Ureter (tissue), 1 donor: Measurements from ENCODE around the gene SCAF4. TPM values are rescaled to one million over a fixed set of nuclear protein-coding genes. Genes with fewer than 3 reads are reported as not detected.
"Not testable (repeated sequence)": the region's sequence is repeated elsewhere in the genome, so short reads cannot be mapped to it uniquely, and the experiment has no call there.

ENCODE experiments used
- DNase-seq: peaks from one replicate; pipeline ENCODE4 v3.0.0-alpha.2; 2020; ENCODE audit warnings: low spot score
- total RNA-seq: library from RNA; stranded (reverse); gene quantifications from one replicate; pipeline ENCODE4 v1.2.4, GENCODE V29; 2023
- donor health status: DM: yes; HTN: yes; CAD: no.

Gene SCAF4
- total RNA-seq, 1 donor from 2014 or later, result 44.2 TPM

DNA sequence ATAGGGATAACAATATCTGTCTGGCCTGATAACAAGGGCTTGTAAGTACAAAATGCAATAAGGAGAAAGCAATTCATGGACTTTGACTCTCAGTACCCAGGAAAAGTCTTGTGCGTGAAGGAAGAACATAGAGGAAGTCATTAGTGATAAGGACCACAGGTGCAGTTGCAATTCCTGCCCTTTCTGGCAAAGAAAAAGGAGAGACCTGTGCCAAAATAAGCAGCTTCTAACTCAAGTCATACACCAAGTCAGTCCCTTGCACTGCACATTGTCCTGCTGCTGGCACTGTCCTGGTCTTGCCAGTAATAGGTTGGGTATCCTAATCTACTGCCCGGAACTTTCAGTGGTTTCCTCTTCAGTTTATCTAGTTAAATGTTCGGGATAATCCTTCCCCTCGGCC lies 87.3 kb downstream of the SCAF4 start:
- DNase-seq, result no peak

- no peak for DNase-seq
Measured at GRCh38 chr21:31641416-31641922, 90.4 kb downstream of the SCAF4 start.

GRCh38 chr21:31636874-31637273 lies 95.0 kb downstream of the SCAF4 start:
- DNase-seq, result no peak

DNA sequence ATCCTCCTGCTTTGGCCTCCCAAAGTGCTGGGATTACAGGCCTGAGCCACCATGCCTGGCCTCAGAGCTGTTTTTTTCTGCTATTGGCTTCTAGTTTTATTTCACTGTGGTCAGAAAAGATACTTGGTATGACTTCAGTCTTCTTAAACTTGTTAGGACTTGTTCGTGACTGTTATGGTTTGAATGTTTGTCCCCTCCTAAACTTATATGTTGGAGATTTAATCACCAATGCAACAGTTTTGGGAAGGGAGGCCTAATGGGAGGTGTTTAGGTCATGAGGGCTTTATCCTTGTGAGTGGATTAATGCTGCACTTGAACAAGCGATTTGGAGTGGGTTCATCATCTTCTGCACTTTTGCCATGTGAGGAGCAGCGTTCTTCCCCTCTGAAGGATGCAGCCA lies 96.9 kb downstream of the SCAF4 start:
- DNase-seq, result no peak

GRCh38 chr21:31631881-31632280 lies 100.0 kb downstream of the SCAF4 start:
- not testable (repeated sequence) for DNase-seq

GRCh38 chr21:31629972-31630711 lies 101.8 kb downstream of the SCAF4 start:
- DNase-seq, result peak; percentile 86

- no peak for DNase-seq
Measured at GRCh38 chr21:31624961-31625491, 106.9 kb downstream of the SCAF4 start.

DNA sequence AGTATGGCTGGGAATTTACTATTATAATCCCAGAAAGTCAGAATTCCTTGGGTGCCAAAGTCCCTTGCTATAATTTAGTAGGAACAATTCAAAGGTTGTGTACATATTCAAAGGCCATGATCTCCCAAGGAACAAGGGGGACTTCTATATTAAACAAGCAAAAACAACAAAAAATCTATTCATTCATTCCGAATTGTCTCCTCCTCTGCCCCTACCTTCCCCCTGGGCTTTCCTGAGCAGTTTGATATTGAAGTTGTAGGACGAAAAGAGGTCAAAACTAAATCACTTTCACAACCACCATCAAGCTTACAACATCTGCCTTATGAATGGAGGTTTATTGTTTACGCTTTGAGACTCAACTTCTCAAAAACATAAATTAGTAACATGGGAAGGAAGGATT lies 107.7 kb downstream of the SCAF4 start:
- no peak for DNase-seq

DNA sequence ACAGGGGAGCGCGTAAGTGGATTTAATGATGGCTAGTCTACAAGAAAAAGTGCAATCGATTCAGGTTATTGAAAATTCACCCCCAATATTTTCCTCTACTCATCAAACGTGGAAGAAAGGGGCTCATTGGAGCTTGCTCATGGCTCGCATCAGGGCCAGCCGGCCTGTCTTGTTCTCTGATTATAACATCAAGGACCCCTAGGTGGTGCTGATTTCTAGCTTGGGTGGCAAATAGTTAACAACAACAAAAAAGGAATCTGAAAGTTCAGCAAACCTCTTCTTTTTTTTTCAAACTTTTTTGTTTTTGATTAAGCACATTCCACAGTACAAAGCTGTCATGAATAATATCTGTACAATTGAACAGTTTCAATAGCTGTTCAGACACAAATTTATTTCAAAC lies 108.3 kb downstream of the SCAF4 start:
- DNase-seq, result no peak

DNA sequence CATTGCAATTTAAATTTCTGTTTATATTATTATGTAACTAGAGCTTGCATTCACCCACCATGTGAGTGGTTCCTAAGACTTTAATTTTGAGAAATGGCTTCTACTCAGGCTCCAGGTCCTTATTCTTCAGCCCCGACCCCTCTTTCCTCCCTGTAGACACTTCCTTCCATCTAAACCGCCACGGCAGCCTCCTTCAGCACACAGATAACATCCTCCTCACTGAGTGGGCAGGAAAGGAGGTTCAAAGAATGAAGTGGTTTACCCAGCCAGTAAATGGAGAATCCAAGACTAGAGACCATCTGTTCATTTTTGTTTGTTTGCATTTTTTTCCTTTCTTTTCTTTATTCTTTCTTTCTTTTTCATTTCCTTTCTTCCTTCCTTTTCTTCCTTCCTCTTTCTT lies 109.5 kb downstream of the SCAF4 start:
- no peak for DNase-seq

Other genes starting within 250 kb of the SCAF4 start
- 192 TPM for gene SOD1, start 72.4 kb downstream of the SCAF4 start, total RNA-seq
- 4.5 TPM for gene HUNK, start 140.9 kb upstream of the SCAF4 start, total RNA-seq